Right hindlimb (tissue), 1 donor: ENCODE data around the gene ADAP2.
"Not testable (repeated sequence)": the region's sequence is repeated elsewhere in the genome, so short reads cannot be mapped to it uniquely, and the experiment has no call there.

Experiments
- DNase-seq: peaks from one replicate; pipeline ENCODE4 v3.0.0-alpha.2; 2018

The ADAP2 gene, protein sequence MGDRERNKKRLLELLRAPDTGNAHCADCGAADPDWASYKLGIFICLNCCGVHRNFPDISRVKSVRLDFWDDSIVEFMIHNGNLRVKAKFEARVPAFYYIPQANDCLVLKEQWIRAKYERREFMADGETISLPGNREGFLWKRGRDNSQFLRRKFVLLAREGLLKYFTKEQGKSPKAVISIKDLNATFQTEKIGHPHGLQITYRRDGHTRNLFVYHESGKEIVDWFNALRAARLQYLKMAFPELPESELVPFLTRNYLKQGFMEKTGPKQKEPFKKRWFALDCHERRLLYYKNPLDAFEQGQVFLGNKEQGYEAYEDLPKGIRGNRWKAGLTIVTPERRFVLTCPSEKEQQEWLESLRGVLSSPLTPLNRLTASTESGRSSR

DNA sequence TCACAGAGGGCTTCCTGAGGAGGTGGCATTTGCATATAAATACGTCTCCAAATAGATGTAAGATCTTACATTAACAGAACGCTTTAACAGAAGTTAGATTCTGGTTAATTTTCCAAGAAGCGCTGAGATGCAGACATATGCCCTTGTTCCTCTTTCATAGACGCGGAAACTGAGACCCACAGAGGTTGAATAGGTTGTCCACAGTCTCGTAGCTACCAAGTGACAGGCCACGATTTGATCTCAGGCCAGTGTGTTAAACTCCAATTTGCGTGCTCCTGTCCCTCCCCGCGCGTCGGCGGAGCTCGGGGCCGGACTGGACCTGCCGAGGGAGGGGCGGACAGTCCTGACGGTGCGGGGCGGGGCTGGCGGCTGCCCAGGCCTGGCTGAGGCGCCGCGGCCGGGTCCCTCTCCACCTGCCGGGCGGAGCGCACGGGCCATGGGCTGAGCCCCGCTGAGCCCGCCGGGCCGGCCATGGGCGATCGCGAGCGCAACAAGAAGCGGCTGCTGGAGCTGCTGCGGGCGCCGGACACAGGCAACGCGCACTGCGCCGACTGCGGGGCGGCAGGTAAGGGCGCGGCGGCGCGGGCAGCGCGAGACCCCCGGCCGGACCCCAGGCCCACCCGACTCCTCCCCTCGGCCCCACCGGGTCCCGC is at the start of gene ADAP2:
ADAP2 (plus strand) TSS at position 402 of the 653 bp plus-strand sequence; CDS start at position 472, 70 bp downstream.
- DNase-seq: peak; percentile 37

DNA sequence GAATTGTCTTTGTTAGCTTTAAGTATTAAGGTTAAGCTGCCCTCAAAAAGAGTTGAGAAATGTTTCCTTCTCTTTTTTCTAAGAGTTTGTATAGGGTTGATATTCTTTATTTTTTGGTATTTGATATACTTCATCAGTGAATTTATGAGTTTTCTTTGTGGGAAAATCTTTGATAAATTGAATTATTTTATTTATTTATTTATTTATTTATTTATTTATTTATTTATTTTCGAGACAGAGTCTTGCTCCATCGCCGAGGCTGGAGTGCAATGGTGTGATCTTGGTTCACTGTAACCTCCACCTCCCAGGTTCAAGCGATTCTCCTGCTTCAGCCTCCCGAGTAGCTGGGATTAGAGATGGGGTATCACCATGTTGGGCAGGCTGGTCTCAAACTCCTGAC is 35.6 kb upstream of the ADAP2 start:
- DNase-seq: no peak

GRCh38 chr17:30894236-30894635 is 27.5 kb upstream of the ADAP2 start:
- DNase-seq: no peak

GRCh38 chr17:30897311-30897710 is 24.4 kb upstream of the ADAP2 start:
- DNase-seq: no peak

DNA sequence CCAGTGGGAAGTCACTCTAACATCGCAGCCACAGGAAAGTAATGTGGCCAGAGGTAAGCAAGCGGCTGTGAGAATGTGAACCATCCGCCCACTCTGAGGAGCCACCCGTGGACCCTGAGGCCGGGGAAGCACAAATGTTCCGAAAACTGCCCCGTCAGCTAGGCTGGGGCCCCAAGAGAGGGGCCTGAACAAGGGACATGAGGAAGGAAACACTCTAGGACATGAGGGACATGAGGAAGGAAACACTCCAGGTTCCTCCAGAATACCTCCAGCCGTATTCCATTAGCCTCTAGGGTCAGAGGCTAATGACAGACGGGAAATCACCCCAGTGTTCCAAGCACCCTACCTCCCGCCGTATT is 16.0 kb upstream of the ADAP2 start:
- DNase-seq: peak; percentile 24

DNA sequence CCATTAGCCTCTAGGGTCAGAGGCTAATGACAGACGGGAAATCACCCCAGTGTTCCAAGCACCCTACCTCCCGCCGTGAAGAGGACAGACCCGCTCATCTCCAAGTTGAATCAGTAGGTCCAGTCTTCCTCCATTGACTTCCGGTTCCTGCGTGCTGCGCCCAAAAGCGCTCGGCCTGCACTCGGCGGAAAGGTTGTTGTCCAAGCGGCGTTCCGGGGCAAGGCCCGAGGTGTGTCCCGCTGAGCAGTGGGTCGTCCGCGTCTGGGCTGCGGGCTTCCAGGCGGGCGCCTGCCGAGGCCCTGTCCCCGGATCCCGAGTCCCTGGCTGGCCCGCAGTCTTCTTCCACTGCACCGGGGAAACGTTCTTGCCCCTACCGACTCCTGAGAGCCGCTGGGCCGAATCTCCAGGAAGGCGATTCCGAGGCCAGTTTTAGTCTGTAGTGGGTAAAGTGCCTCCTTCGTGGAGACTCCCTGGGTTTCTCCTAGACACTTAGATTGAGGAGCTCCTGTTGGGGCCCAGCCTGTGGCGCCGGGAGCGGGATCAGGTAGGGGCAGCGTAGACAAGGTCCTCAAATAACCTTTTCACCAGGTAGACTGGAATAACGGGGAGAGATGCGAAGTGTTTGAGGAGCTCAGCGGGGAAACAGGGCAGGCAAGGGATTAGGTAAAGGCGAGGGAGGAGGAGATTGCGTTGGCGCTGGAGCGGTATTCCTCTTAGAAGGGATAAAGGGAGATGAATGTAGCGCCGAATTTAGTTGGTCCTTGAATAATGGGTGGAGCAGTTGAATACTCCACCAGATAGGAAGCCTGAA is 15.4 kb upstream of the ADAP2 start, which contains the start of gene TEFM:
TEFM (minus strand) TSS at position 138 of the 811 bp plus-strand sequence; CDS start at position 98, 40 bp downstream.
- DNase-seq: peak; percentile 96

DNA sequence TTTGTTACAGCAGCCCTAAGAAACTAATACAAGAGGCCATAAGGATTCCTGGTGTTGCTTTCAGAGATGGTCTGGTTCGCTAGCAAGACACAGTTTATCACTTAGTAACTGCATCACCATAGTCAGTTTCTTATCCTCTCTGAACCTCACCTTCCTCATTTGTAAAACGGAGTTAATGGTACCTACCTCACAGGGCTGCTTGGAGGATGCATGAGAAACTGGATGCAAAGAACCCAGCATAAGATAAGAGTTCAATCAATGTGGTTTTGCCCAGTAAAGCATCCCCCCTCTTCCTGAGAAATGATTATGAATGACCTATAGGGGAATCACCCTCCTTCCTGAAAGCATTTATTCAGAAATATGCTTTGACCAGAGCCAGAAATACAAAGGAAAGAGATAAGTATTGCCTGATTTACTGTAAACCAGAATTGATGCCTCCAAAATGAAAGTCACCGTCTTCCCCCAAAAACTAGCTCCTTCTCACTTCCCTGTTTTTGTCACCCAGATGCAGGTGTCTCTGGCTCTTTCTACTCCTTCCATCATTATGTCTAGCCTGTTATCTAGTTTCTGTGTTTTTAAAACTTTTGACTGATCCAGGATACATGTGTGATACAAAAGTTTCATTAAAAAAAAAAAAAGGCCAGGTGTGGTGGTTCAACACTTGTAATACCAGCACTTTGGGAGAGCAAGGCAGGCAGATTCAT is 12.9 kb upstream of the ADAP2 start:
- DNase-seq: no peak

DNA sequence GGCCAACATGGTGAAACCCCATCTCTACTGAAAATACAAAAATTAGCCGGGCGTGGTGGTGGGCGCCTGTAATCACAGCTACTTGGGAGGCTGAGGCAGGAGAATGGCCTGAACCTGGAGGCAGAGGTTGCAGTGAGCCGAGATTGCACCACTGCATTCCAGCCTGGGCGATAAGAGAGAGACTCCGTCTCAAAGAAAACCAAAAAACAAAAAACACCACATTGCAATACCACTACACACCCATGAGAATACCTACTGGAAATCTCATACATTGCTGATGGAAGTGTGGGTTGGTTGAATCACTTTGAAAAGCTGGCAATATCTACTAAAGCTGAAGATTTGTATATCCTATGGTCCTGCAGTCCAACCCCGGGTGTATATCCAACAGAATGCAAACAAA is 11.6 kb upstream of the ADAP2 start:
- DNase-seq: not testable (repeated sequence)

- no peak for DNase-seq
These were observed 7.8 kb upstream of the ADAP2 start for GRCh38 chr17:30913955-30914354.

DNA sequence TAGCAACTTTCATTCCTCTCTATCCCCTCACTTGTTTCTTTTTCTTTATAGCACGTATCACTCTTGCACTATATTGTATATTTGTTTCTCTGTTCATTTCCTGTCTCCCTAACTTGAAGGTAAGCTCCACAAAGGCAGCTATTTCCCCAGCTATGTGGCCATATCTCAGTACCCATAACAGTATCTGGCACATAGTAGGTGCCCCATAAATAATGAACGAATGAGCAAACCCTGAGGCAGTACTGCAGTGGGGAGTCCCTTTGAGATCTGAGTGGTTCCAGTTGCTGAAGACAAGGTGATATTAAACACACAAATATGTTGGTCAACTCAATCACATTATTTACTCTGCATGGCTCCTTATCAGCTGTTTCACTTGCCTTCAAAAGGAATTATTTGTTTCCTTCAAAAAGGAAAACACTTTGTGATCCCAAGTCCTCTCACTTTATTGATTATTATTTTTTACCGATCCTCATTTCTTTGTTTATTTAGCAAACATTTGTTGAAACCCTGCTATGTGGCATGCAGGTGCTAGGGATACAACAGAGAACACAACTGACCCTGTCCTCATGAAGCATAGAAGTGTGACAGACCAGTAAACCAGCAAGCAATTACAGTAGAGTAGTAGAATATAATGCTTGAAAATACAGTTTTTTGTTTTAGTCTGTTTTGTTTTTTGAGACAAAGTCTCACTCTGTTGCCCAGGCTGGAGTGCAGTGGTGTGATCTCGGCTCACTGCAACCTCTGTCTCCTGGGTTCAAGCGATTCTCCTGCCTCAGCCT is 5.7 kb upstream of the ADAP2 start:
- no peak for DNase-seq

DNA sequence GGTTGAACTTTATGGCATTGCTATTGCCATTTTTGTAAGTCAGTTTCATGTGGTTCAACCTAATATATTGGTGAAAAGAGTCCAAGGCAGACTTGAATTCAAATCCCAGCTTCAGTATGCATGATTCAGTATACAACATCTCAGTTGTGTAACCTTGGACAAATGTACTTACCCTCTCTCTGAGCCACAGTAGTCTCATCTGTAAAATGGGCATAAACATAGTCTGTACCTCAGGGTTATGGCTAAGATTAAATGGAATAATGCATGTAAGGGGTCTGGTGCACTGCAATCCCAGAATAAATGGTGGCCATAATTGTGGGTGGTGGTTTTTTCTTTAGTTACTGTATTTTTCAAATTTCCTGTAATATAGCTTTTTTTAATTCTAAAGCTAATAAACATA is 4.7 kb upstream of the ADAP2 start:
- no peak for DNase-seq

GRCh38 chr17:30920282-30920681 is 1.5 kb upstream of the ADAP2 start:
- peak; percentile 30 for DNase-seq

DNA sequence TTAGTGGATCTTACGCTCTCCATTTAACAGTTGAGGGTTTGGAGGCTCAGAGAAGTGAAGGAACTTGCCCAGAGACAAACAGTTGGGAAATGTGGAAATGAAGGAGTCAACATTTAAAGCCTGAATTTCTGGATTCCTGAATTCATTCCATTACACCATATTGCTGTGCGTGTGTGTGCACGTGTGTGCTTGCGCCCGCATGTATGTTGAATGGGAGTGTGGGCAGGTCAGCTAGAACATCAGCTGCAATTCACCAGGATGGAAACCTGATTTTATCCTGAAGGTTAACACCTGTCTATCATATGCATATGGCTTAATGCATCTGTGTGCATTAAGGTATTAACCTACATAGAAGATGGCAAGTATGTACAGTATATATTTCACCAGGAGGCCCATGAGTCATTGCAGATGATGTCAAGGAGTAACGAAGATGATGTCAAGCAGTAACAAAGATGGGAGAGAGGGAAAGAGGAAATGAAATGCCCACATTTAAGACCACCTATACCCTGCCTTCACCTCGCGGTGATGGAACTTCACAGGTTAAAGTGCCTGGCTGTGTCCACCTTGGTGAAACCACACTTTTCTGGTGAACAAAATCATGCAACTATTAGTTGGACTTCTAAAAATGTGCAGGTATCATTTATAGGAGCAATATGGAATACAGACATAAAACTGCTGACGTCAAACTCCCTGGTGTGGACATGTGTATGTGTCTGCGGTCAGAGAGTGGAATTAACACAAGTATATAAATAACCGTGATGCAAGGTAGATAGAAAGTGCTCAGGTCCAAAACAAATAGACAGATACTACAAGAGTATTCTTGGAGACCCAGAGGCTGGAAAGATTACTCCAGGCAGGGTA is 832 bp upstream of the ADAP2 start:
- DNase-seq: no peak

DNA sequence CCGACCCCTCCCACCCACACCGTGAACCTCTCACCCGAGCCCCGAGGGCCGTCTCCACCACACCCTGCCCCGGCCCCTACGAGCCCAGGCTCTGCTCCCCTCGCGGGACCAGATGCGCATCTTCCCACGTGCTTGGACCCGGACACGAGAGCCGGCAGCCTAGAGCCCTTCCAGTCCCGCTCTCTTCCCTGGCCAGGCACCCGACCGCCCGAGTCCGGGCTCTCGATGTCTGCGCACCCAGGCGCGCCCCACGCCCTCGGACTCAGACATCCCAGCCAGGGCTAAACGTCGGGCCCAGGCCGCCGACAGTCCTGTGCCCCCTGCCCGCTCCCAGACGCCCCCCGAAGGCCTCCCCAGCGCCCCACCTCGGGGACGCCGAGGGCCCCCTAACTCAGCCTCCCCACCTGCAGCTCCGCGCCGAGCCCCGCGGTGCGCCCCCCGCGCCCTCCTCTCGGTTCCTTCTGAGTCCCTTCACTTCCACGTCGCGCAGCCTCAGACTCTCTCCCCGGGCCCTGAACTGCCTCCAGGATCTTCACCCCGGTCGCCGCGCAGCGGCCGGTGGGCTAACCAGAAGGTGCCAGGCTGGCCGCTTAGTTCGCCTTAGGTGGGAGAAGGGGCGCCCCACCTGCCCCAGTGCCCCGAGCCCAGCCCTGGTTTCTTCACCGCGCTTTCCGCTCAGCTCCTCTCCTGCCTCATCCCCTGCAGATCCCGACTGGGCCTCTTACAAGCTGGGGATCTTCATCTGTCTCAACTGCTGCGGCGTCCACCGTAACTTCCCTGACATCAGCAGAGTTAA is 688 bp downstream of the ADAP2 start:
- peak; percentile 25 for DNase-seq

DNA sequence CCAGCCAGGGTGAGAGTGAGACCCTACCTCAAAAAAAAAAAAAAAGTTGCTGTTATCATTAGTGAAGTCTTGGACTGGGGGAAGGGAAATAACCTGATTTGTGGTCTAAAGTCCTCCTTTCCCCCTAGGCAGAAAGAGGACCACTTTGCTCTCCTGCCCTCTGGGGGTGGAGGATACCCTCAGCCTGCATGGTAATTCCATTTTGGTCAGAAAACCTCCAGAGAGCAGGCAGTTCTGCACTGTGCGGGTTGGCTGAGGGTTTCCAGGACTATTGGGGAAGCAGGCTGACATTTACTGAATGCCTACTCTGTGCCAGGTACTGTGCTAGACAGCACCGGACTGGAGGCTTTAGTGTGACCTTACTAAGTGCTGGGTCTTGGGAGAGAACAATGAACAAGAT is 2.6 kb downstream of the ADAP2 start:
- no peak for DNase-seq

DNA sequence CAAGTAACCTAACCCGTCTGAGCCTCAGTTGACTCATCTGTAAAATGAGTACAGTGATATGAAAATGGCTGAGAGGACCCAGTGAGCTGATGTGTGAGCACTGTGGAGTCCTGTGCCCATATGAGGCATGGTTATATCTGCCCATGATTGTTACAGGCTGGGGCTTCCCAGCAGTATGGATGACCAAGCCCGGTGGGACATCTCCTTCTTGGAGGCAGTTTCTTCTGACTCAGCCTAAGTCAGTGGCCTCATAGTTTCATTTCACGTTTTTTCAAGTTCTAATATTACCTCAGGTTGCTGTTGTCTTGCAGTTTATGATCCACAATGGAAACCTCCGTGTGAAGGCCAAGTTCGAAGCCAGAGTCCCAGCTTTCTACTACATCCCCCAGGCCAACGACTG is 4.8 kb downstream of the ADAP2 start:
- DNase-seq: no peak

GRCh38 chr17:30927756-30928155 is 6.0 kb downstream of the ADAP2 start:
- no peak for DNase-seq

GRCh38 chr17:30928584-30928983 is 6.8 kb downstream of the ADAP2 start:
- DNase-seq: no peak

GRCh38 chr17:30929081-30929633 is 7.4 kb downstream of the ADAP2 start:
- DNase-seq: no peak

- DNase-seq: not testable (repeated sequence)
These were observed 8.1 kb downstream of the ADAP2 start for GRCh38 chr17:30929861-30930260.
